T-helper 22 cell (primary cell): ENCODE data around the gene TMC3.
"Not testable (repeated sequence)": the region's sequence is repeated elsewhere in the genome, so short reads cannot be mapped to it uniquely, and the experiment has no call there.

Experiments used
- DNase-seq: peaks from one replicate; pipeline ENCODE4 v3.0.0-alpha.2; 2020; ENCODE audit warnings: low read depth

TMC3 gene

DNA sequence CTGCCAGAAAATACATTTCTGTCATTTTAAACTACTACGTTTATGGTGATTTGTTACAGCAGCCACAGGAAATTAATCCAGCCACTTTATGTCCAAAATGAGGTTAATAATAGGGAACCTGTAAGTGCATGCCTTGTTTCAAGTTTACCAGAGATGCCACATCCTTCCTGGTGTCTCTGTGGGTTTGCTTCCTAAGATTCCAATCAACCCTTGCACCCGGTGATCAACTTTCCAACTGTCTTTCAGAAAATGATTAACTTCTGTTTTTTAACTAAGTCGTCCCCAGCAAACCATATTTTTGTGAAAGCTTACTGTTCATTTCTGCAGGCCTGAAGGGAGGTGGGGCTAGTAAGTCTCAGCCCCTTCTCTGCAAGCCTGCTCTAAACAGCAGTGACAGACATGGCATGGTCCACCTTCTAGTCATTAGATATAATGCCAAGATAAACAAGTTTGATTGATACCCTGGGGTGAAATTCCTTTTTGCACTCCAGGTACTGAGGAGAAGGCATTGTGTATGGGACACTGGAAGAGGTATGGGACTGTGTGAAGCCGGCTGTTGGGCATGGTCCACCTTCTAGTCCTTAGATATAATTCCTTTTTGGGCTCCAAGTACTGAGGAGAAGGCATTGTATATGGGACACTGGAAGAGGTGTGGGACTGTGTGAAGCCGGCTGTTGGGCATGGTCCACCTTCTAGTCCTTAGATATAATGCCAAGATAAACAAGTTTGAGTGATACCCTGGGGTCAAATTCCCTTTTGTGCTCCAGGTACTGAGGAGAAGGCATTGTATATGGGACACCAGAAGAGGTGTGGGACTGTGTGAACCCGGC lies 11.1 kb upstream of the TMC3 start:
- DNase-seq: no peak

- DNase-seq: no peak
Observed at GRCh38 chr15:81381720-81382119, 7.7 kb upstream of the TMC3 start.

DNA sequence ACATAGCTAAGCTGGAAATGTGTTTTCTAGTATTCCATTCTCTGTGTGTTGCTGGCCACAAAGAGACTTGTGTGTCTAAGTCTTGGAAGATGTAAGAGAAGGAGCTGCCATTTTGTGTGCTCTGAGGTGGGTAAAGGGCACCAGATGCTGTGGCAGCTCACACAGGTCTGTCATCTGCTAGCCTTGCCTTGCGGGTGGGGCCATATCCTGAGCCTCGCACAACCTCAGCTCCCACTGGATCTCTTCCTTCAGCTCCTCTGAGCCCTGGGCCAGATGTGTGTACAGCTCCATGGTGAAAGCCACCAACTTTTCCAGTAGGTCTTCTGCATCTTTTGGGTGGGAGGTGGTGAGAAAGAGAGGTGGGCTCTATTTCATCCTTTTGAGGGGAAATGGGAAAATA lies 6.7 kb upstream of the TMC3 start:
- DNase-seq: no peak

DNA sequence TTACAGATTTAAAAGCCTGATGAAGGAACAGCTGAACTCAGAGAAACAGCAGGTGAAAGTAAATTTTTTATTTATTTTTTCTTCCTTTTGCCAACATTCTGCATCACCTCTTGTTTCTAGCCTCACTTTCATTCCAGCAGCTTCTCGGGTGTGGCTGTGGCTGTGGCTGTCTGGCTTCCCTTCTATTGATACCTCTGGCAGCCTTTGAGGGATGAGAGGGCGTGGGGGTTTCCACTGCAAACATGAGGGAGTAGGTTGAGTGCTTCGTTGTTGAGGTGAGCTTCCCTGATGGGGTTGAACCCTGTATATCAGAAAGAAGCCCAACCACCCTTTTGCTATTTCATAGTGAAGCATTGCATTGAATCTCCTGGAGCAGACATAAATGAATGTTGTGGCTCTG lies 6.2 kb upstream of the TMC3 start:
- DNase-seq: no peak

DNA sequence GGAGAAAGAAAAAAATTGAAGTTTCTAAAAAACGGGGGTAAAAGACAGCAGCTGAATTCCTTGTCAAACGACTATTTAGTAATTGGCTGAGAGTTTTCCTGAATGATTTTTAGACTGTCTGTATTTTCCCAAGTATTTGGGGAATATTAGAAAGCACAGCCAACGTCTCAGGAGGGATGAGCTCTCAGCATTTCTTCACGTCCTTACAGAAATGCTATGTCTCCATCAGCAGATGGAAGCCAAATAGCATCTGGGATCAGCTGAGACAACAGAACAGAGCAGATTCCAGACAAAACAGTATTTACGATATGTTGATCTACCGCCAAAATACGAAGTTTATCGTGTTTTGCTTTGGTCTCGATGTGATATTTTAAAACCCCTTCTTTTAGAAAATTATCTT lies 5.3 kb upstream of the TMC3 start:
- no peak for DNase-seq

DNA sequence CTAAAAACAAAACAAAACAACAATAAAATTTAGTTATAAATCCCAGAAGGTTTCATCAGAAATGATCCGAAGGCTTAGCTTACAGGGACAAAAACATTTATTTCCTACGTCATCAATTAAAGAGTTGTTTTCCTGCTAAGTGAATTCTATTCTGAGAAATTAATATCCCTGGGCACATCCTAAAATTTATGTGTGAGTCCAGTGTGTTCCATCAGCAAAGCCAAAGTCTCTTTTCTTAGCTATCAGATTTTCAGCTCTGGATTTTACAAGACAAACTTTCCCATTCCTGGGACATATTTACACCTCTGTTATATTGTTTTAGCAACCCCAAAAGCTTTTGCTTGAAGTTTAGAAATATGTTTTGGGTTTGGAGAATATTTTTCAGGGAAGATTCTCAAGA lies 4.4 kb upstream of the TMC3 start:
- no peak for DNase-seq

DNA sequence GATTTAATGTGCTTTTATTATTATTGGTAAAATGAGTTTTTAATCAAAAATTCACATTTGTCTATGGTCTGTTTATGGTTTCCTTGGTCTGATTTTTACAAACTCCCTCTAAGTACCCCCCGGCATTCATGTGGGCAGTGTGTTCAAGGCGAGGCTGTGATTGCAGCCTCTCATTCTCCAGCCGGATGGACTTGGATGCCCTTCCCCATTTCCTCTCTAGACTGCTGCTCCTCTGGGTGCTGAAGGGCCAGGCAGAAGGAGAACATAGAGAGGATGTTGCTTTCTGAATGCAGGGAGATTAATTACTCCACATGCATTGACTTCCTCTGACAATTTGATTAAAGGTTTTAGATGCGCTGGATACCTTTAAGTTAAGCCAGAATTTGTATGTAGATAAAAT lies 3.9 kb upstream of the TMC3 start:
- no peak for DNase-seq

DNA sequence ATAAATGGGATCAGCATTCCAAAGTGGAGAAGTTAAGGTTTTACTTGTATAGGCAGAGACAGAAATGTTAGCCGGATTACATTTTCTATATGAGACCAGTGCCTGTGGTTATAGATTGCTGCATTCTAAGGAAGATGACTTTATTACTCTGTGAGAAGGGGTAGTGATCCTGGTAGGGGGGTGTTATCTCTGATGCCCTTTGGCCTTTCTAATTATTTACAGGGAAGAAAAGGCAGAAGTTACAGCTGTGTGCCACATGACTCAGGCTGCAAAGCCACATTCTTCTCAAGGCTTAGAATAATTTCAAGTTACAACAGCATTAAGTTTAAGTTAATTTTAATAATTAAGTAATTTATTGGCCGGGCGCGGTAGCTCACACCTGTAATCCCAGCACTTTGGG lies 2.2 kb upstream of the TMC3 start:
- DNase-seq: no peak

- DNase-seq: no peak
Observed at GRCh38 chr15:81375461-81375860, 1.4 kb upstream of the TMC3 start.

GRCh38 chr15:81373176-81373575 lies 837 bp downstream of the TMC3 start:
- DNase-seq: no peak

DNA sequence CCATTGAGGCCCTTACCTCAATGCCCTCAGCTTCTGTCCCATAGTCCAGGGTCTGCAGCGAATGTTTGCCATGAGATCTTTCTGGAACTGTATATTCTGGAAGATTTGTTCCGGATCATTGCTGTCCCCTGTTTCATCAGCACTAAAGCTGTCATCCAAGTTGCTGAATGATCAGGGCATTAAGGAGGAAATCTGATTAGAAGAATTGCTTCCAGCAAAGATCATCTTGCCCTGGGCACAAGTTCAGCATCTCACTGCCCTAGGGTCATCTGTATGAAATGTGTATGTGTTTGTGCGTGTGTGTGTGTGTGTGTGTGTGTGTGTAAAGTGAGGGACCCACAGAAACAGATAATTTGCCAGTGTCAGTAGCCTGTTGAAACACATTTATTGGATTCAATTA lies 1.4 kb downstream of the TMC3 start:
- no peak for DNase-seq

DNA sequence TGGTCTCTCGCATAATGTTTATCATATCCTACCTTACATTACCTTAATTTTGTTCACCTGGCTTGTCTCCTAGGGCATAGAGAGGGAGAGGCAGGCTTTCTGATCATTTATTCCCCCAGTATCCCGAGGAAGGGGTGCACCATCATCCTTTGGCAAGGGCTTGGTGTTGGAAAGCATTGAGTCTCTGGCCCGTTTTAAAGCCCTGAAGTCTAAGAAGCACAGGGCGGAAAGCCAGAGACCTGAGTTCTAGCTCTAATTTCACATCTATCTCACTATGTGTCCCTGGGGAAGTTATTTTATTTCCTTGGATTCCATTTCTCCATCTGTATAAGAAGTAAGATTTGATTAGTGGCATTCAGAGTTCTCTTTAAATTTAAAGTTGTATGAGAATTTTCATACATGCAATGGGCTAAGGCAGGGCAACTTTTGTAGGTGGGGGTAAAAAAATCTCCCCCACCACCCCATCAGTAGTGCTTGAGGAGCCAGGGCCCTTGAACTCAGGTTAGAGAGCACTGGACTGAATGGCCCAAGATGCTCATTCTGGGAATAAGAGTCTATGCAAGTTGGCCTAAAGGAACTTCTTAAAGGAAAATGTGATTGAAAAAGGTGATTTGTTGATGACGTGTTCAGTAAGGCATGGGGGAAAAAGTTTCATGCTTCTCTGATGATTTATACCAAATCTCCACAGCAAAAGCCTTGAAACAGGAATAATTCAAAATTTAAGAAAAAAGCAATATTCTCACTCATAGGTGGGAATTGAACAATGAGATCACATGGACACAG lies 10.1 kb downstream of the TMC3 start:
- no peak for DNase-seq

- no peak for DNase-seq
Observed at GRCh38 chr15:81363276-81363675, 10.7 kb downstream of the TMC3 start.

DNA sequence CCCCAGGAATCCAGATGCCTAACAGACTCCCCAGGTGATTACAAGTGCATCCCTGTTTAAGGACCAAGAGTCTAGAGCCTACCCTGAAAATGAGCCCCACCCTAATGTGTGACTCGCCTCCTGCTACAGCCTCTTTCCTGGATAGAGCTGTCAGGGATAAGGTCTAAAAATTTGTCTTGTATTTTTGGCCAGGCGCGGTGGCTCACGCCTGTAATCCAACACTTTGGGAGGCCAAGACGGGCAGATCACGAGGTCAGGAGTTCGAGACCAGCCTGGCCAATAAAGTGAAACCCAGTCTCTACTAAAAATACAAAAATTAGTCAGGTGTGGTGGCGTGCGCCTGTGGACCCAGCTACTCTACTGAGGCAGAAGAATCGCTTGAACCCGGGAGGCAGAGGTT lies 11.2 kb downstream of the TMC3 start:
- no peak for DNase-seq

DNA sequence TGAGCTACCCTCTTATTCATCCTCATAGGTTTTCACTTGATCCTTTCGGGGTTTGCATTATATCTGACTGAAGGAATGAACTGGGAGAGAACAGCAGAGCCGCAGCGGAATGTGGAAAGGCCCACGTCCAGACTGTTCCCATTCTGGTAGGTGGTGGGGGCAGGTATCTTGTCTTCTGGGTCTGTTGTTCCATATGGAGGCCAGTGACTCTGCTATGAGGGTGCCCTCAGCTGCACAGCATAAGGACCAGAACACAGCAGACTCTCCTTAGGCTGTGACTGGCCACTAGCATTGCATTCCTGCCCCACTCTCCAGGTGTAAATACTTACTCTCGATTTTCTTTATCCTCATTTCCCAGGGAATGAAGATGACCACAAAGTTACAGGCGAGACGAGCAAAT lies 12.1 kb downstream of the TMC3 start:
- no peak for DNase-seq

- no peak for DNase-seq
Observed at GRCh38 chr15:81360491-81360890, 13.5 kb downstream of the TMC3 start.

GRCh38 chr15:81358248-81358647 lies 15.8 kb downstream of the TMC3 start:
- DNase-seq: no peak

GRCh38 chr15:81357180-81357686 lies 16.8 kb downstream of the TMC3 start:
- DNase-seq: no peak

- DNase-seq: no peak
Observed at GRCh38 chr15:81356252-81356651, 17.8 kb downstream of the TMC3 start.

DNA sequence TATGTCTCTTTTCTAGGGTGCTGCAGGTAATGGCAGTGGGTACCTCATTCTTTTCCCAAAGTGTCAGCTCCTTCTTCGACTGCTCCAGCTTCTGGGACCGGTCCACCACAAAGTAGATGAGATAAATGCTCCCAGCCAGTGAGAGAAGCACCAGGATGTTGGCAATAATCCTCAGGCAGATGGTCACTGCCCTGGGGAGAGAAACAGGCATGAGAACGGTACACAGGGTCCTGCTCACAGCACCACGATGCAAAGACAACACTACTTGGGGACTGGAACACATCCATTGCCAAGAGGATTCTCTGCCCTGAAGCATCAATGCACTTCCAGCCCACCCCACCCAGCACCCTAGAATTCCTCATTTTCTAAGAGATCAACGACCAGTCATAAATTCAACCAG lies 22.4 kb downstream of the TMC3 start:
- no peak for DNase-seq

- DNase-seq: no peak
Observed at GRCh38 chr15:81349271-81349670, 24.7 kb downstream of the TMC3 start.

GRCh38 chr15:81348691-81349090 lies 25.3 kb downstream of the TMC3 start:
- DNase-seq: not testable (repeated sequence)

- no peak for DNase-seq
Observed at GRCh38 chr15:81347910-81348309, 26.1 kb downstream of the TMC3 start.
